A549 (cell line): ENCODE data around the gene JAKMIP1. TPM values are rescaled to one million over a fixed set of nuclear protein-coding genes. Genes with fewer than 3 reads are reported as not detected.

Experiments
- ATAC-seq, 2 experiments: fragments of 200-7000 bp in 1 of 2; fragments of >200 bp in 1 of 2; cut with Nextera tagmentation in 1 of 2; cut with Tn5 transposase in 1 of 2; 3 replicates each; pipeline versions ENCODE4 v1.8.0 to v1.9.1; 2018 to 2020; ENCODE audit warnings: mild to moderate bottlenecking in 1 of 2, moderate library complexity in 1 of 2
- CTCF ChIA-PET: fragments of 300-600 bp; sonication (Branson Sonifier 250); formaldehyde crosslinking; extraction: SDS; loops from one replicate; lab custom pipeline; 2021; ENCODE audit warnings: antibody characterized with exemption, inconsistent platforms; lab: Yijun Ruan, JAX
- POLR2A ChIA-PET: fragments of 350-600 bp; formaldehyde crosslinking; extraction: SDS; loops from one replicate; lab custom pipeline; 2021; ENCODE audit warnings: antibody characterized with exemption, inconsistent platforms; lab: Yijun Ruan, JAX
- DNase-seq, 2 experiments: peaks; one replicate each; pipeline versions ENCODE4 v3.0.0 to v3.0.0-alpha.2; 2011 to 2016; ENCODE audit warnings: low read depth in 1 of 2, low spot score in 1 of 2
- FAIRE-seq: peaks from 2 replicates; lab custom pipeline; 2011; peaks lifted over from hg19 to GRCh38; lab: Jason Lieb, UNC
- H3K27ac ChIP-seq, 2 experiments: fragments of >200 bp; sonication (Bioruptor Twin); formaldehyde crosslinking; 3 replicates each; pipeline ENCODE4 v1.5.1; 2016 to 2017
- H3K4me1 ChIP-seq: fragments of >200 bp; sonication (Bioruptor Twin); formaldehyde crosslinking; 3 replicates; pipeline ENCODE4 v1.6.1; 2016
- H3K4me2 ChIP-seq: fragments of >200 bp; sonication (Bioruptor Twin); formaldehyde crosslinking; 3 replicates; pipeline ENCODE4 v1.6.1; 2016
- H3K4me3 ChIP-seq: fragments of >200 bp; sonication (Bioruptor Twin); formaldehyde crosslinking; 3 replicates; pipeline ENCODE4 v1.5.1; 2016
- H3K9me3 ChIP-seq: fragments of >200 bp; sonication (Bioruptor Twin); formaldehyde crosslinking; 3 replicates; pipeline ENCODE4 v1.6.1; 2016
- BHLHE40 ChIP-seq: IDR thresholded peaks from 2 replicates; pipeline ENCODE4 v1.6.1; 2012; ENCODE audit warnings: low read depth, low read length, inconsistent platforms
- CEBPB ChIP-seq, 2 experiments: fragments of >200 bp in 1 of 2; sonication (Bioruptor Twin) in 1 of 2; formaldehyde crosslinking in 1 of 2; IDR thresholded peaks; 2 replicates each; pipeline ENCODE4 v1.6.1; 2012 to 2016
- EHMT2 ChIP-seq: fragments of 200-600 bp; sonication (generic); IDR thresholded peaks from 2 replicates; pipeline ENCODE4 v1.6.1; 2016; ENCODE audit warnings: antibody characterized with exemption, low read depth, mild to moderate bottlenecking, moderate library complexity
- ESRRA ChIP-seq: fragments of 150-350 bp; IDR thresholded peaks from 2 replicates; pipeline ENCODE4 v1.6.1; 2014; ENCODE audit warnings: mild to moderate bottlenecking, low read length, borderline replicate concordance
- FOSB ChIP-seq: fragments of 250-450 bp; sonication (Bioruptor Pico); IDR thresholded peaks from 2 replicates; pipeline ENCODE4 v1.5.0; 2020; ENCODE audit warnings: mild to moderate bottlenecking, moderate library complexity
- FOSL2 ChIP-seq, 2 experiments: fragments of 450-650 bp in 1 of 2; fragments of >200 bp in 1 of 2; sonication (Bioruptor Twin) in 1 of 2; formaldehyde crosslinking; IDR thresholded peaks; 2 replicates each; pipeline versions ENCODE4 v1.5.0 to v1.6.1; 2016 to 2020; ENCODE audit warnings: mild to moderate bottlenecking in 1 of 2, moderate library complexity in 1 of 2
- HEYL ChIP-seq: fragments of 250-450 bp; sonication (Bioruptor Pico); IDR thresholded peaks from 2 replicates; pipeline ENCODE4 v1.8.0; 2021; ENCODE audit warnings: mild to moderate bottlenecking, moderate library complexity
- JUNB ChIP-seq: fragments of >200 bp; sonication (Bioruptor Twin); formaldehyde crosslinking; IDR thresholded peaks from 2 replicates; pipeline ENCODE4 v1.6.1; 2016
- KDM1A ChIP-seq: fragments of 200-600 bp; sonication (generic); IDR thresholded peaks from 2 replicates; pipeline ENCODE4 v1.6.1; 2016; ENCODE audit warnings: low read depth, mild to moderate bottlenecking
- NFE2L2 ChIP-seq: fragments of 150-350 bp; conservative IDR thresholded peaks from 2 replicates; pipeline ENCODE4 v1.6.1; 2014; ENCODE audit warnings: low read length
- PBX3 ChIP-seq: IDR thresholded peaks from 2 replicates; pipeline ENCODE4 v1.6.1; 2012
- POLR2AphosphoS2 ChIP-seq: conservative IDR thresholded peaks from 2 replicates; pipeline ENCODE4 v1.6.1; 2012; ENCODE audit warnings: low read length, improper control_type of control experiment, inconsistent platforms
- RCOR1 ChIP-seq: fragments of 150-350 bp; IDR thresholded peaks from 2 replicates; pipeline ENCODE4 v1.6.1; 2014; ENCODE audit warnings: antibody characterized with exemption, low read length, low read depth
- RNF2 ChIP-seq: fragments of 200-600 bp; sonication (generic); IDR thresholded peaks from 2 replicates; pipeline ENCODE4 v1.6.1; 2016; ENCODE audit warnings: low read depth, mild to moderate bottlenecking, antibody characterized with exemption, moderate library complexity, borderline replicate concordance
- SREBF2 ChIP-seq: fragments of 450-650 bp; IDR thresholded peaks from 2 replicates; pipeline ENCODE4 v1.6.1; 2014; ENCODE audit warnings: mild to moderate bottlenecking, moderate library complexity
- TFCP2L1 ChIP-seq: fragments of 250-450 bp; sonication (Bioruptor Pico); IDR thresholded peaks from 2 replicates; pipeline ENCODE4 v1.5.0; 2021; ENCODE audit warnings: mild to moderate bottlenecking
- USF2 ChIP-seq: fragments of 450-650 bp; IDR thresholded peaks from 2 replicates; pipeline ENCODE4 v1.6.1; 2014; ENCODE audit warnings: antibody characterized with exemption
- ZNF302 ChIP-seq: fragments of 250-450 bp; sonication (Bioruptor Pico); IDR thresholded peaks from 2 replicates; pipeline ENCODE4 v1.9.0; 2021; ENCODE audit warnings: inconsistent platforms, mild to moderate bottlenecking, moderate library complexity
- WGBS: methylation state at CpG from one replicate; pipeline ENCODE4 v1.1.6; 2017; ENCODE audit errors: missing lambda C conversion rate; 5-methylcytosine and 5-hydroxymethylcytosine counted together
- polyA plus RNA-seq, 4 experiments: library from polyadenylated mRNA; depleted of rRNA in 3 of 4; stranded (reverse); fragments of >200 nt; fragmentation: RNase III in 1 of 4; extraction: RNeasy Plus Mini Kit Qiagen cat#74134 plus additional on column Dnase treatment in 1 of 4; gene quantifications; 2 replicates in 3 of 4; 3 replicates in 1 of 4; pipeline ENCODE4 v1.2.3, GENCODE V29; 2011 to 2017
- TF ChIP-seq, protein P1 (sequence below): fragments of 250-450 bp; sonication (Bioruptor Pico); IDR thresholded peaks from 2 replicates; pipeline ENCODE4 v1.5.0; 2021; ENCODE audit warnings: mild to moderate bottlenecking, moderate library complexity, borderline replicate concordance
- TF ChIP-seq, protein P2 (sequence below): fragments of >200 bp; sonication (Bioruptor Twin); formaldehyde crosslinking; IDR thresholded peaks from 3 replicates; pipeline ENCODE4 v1.6.1; 2016

The JAKMIP1 gene
- polyA plus RNA-seq, 2 of the 4 experiments (the other 2 are of a cell fraction), result not detected

GRCh38 chr4:6204098-6204497, 3.7 kb upstream of the JAKMIP1 start:
- CTCF ChIA-PET, result no interaction called here
- no peak overlapping the region for H3K4me3 ChIP-seq
- DNase-seq (no peak), ATAC-seq (no peak)
- no peak overlapping the region for H3K4me2 ChIP-seq
- TF ChIP-seq EHMT2 (no peak), FOSB (CRISPR knock-in tag) (no peak), TFCP2L1 (no peak), RNF2 (no peak), FOSL2 (IDR thresholded peaks at IDR 0.05) (no peak), FOSL2 (CRISPR knock-in tag; IDR thresholded peaks at IDR 0.05) (no peak), RCOR1 (no peak), BHLHE40 (no peak)
- TF ChIP-seq, protein P1, sequence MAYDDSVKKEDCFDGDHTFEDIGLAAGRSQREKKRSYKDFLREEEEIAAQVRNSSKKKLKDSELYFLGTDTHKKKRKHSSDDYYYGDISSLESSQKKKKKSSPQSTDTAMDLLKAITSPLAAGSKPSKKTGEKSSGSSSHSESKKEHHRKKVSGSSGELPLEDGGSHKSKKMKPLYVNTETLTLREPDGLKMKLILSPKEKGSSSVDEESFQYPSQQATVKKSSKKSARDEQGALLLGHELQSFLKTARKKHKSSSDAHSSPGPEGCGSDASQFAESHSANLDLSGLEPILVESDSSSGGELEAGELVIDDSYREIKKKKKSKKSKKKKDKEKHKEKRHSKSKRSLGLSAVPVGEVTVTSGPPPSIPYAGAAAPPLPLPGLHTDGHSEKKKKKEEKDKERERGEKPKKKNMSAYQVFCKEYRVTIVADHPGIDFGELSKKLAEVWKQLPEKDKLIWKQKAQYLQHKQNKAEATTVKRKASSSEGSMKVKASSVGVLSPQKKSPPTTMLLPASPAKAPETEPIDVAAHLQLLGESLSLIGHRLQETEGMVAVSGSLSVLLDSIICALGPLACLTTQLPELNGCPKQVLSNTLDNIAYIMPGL (CRISPR knock-in tag), result no peak
- TF ChIP-seq, all 56 proteins: peak for 0
- Histone ChIP-seq H3K9me3 (no peaks in the 10 kb centered on the region; the same call in 2 of the 3 replicates), H3K27ac (no peak overlapping the region), H3K4me1 (peaks cover 10% of the 10 kb centered on the region)
- WGBS, result 17% methylated on average over 2 of the region's 3 CpGs
- POLR2A ChIA-PET, result no interaction called here
- FAIRE-seq, result no peak

DNA sequence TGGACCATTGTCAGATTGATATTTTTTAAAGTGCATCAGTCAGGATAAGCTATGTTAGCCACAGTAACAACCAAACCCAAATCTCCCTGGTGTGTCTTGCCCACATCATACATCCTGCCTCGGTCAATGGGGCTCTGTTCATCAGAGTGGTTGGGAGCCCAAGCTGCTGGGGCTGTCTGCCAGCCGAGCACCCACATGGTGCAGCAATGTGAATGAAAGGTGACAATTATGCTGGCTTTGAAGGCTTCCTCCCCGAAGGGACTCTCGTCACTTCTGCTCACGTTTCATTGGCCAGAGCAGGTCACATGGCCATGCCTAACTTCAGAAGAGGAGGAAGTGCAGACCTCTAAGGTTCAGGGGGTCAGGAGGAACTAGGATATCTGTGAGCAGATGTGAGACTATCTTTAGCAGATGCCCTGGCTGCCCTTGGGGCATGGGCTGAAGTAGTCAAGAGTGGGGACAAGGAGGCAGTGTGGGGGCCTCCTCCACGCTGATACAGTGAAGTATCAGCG, 1.3 kb upstream of the JAKMIP1 start:
- FAIRE-seq (no peak), DNase-seq (no peak), ATAC-seq (no peak)
- ChIA-PET POLR2A (no interaction called here), CTCF (interaction anchor here (0.6 kb wide), 1 partner anchor 71 kb away, joined by 4 read pairs; no protein-coding TSS in a partner anchor)
- peaks cover 15% of the 10 kb centered on the region for H3K4me1 ChIP-seq
- WGBS, result 44% methylated on average over 7 of the region's 7 CpGs
- H3K27ac ChIP-seq, result no peak overlapping the region
- no peak overlapping the region for H3K4me3 ChIP-seq
- no peak overlapping the region for H3K4me2 ChIP-seq
- no peak for TF ChIP-seq ESRRA
- no peak for TF ChIP-seq ZNF302 (CRISPR knock-in tag)
- TF ChIP-seq RCOR1, result no peak
- no peak for TF ChIP-seq POLR2AphosphoS2
- TF ChIP-seq USF2, result peak; percentile 38; the same call in 1 of the 2 replicates
- TF ChIP-seq HEYL (CRISPR knock-in tag), result no peak
- no peak for TF ChIP-seq CEBPB (IDR thresholded peaks at IDR 0.05)
- no peak for TF ChIP-seq SREBF2
- H3K9me3 ChIP-seq, result no peaks in the 10 kb centered on the region; the same call in 2 of the 3 replicates

- WGBS, result 25% methylated on average over 3 of the region's 15 CpGs
- ATAC-seq (no peak), DNase-seq (no peak), FAIRE-seq (no peak)
- peaks cover 15% of the 10 kb centered on the region for H3K4me1 ChIP-seq
- H3K4me2 ChIP-seq, result peak overlapping the region; percentile 99
- ChIA-PET POLR2A (no interaction called here), CTCF (interaction anchor here (0.6 kb wide), 1 partner anchor 70 kb away, joined by 4 read pairs; no protein-coding TSS in a partner anchor)
- TF ChIP-seq JUNB (no peak), PBX3 (no peak), TFCP2L1 (no peak), NFE2L2 (no peak), KDM1A (no peak)
- TF ChIP-seq, protein P2, sequence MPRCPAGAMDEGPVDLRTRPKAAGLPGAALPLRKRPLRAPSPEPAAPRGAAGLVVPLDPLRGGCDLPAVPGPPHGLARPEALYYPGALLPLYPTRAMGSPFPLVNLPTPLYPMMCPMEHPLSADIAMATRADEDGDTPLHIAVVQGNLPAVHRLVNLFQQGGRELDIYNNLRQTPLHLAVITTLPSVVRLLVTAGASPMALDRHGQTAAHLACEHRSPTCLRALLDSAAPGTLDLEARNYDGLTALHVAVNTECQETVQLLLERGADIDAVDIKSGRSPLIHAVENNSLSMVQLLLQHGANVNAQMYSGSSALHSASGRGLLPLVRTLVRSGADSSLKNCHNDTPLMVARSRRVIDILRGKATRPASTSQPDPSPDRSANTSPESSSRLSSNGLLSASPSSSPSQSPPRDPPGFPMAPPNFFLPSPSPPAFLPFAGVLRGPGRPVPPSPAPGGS, result no peak
- peak overlapping the region in 1 of 2 experiments; percentile 73; a peak in 2 of 6 replicates for H3K27ac ChIP-seq
- no peaks in the 10 kb centered on the region; the same call in 2 of the 3 replicates for H3K9me3 ChIP-seq
- H3K4me3 ChIP-seq, result peak overlapping the region; percentile 62
Observed at GRCh38 chr4:6200922-6201362, 593 bp upstream of the JAKMIP1 start.
